ENCODE measurements around the gene MPC1L. TPM values are rescaled to one million over a fixed set of nuclear protein-coding genes. Genes with fewer than 3 reads are reported as not detected.

The MPC1L gene
- total and polyA plus RNA-seq, 2 donors, result 0.32 TPM; not detected in 1

- no peaks in the 10 kb centered on the region for H3K4me1 ChIP-seq (ENCODE audit: control insufficient read depth in 2 of 2, insufficient read depth in 2 of 2, low read length in 2 of 2)
- no peaks in the 10 kb centered on the region for H3K27me3 ChIP-seq (ENCODE audit: control insufficient read depth in 2 of 2, insufficient read depth in 1 of 2, low read length in 1 of 2)
- H3K4me3 ChIP-seq (ENCODE audit: low read length in 2 of 2), result no peak overlapping the region
- no peaks in the 10 kb centered on the region for H3K9me3 ChIP-seq (ENCODE audit: control insufficient read depth in 2 of 2, insufficient read depth in 1 of 2, low read length in 1 of 2)
- no peak for DNase-seq (ENCODE audit: low read depth in 6 of 9, low spot score in 9 of 9)
- 91% methylated on average over 6 of the region's 6 CpGs for WGBS
- H3K36me3 ChIP-seq (ENCODE audit: control insufficient read depth in 2 of 2, insufficient read depth in 2 of 2, low read length in 1 of 2), result peaks cover 30 to 47% of the 10 kb centered on the region in 2 donors
- H3K27ac ChIP-seq (ENCODE audit: low read depth in 1 of 2, low read length in 1 of 2), result no peak overlapping the region
Measured at GRCh38 chrX:40663880-40664630, 40.8 kb downstream of the MPC1L start.

- WGBS, result 78% methylated on average over 6 of the region's 6 CpGs
- H3K9me3 ChIP-seq (ENCODE audit: control insufficient read depth in 2 of 2, insufficient read depth in 1 of 2, low read length in 1 of 2), result no peaks in the 10 kb centered on the region
- H3K27ac ChIP-seq (ENCODE audit: low read depth in 1 of 2, low read length in 1 of 2), result no peak overlapping the region
- peaks cover 21 to 56% of the 10 kb centered on the region in 2 donors for H3K36me3 ChIP-seq (ENCODE audit: control insufficient read depth in 2 of 2, insufficient read depth in 2 of 2, low read length in 1 of 2)
- no peak for DNase-seq (ENCODE audit: low read depth in 6 of 9, low spot score in 9 of 9)
- H3K27me3 ChIP-seq (ENCODE audit: control insufficient read depth in 2 of 2, insufficient read depth in 1 of 2, low read length in 1 of 2), result no peaks in the 10 kb centered on the region
- no peaks in the 10 kb centered on the region for H3K4me1 ChIP-seq (ENCODE audit: control insufficient read depth in 2 of 2, insufficient read depth in 2 of 2, low read length in 2 of 2)
- H3K4me3 ChIP-seq (ENCODE audit: low read length in 2 of 2), result no peak overlapping the region
Measured at GRCh38 chrX:40671126-40671525, 47.9 kb downstream of the MPC1L start.

Other genes starting within 250 kb of the MPC1L start
- gene ATP6AP2, start 42.5 kb upstream of the MPC1L start, total RNA-seq, result 59.4 TPM
- 141 TPM for gene ATP6AP2, start 42.5 kb upstream of the MPC1L start, polyA plus RNA-seq
- gene CXorf38, start 24.1 kb downstream of the MPC1L start, total RNA-seq, result 14.9 TPM
- 13.4 TPM for gene CXorf38, start 24.1 kb downstream of the MPC1L start, polyA plus RNA-seq
- gene MED14, start 112.1 kb downstream of the MPC1L start, total RNA-seq, result 16.1 TPM
- 22.4 TPM for gene MED14, start 112.1 kb downstream of the MPC1L start, polyA plus RNA-seq

Measured in thymus (tissue), 11 donors.